Adrenal gland (tissue), 12 donors: Measurements from ENCODE around the gene NCKAP5. TPM values are rescaled to one million over a fixed set of nuclear protein-coding genes. Genes with fewer than 3 reads are reported as not detected.

Source experiments
- DNase-seq, 7 donors: peaks; one replicate each; pipeline ENCODE4 v3.0.0-alpha.2; 2019 to 2020
- H3K27ac ChIP-seq, 5 donors: fragments of 200-600 bp; sonication (generic) in 4 of 5; 1 replicate in 3 of 5; 2 replicates in 2 of 5; pipeline versions ENCODE4 v1.5.1 to v1.8.0; 2016 to 2020; ENCODE audit warnings: mild to moderate bottlenecking in 1 of 5
- H3K27me3 ChIP-seq: fragments of 200-600 bp; 2 replicates; pipeline ENCODE4 v1.8.0; 2021
- H3K36me3 ChIP-seq, 2 donors: fragments of 200-600 bp; replicated peaks in 1 of 2; 1 replicate in 1 of 2; 2 replicates in 1 of 2; pipeline versions ENCODE4 v1.5.1 to v1.8.0; 2018 to 2022
- H3K4me1 ChIP-seq, 2 donors: fragments of 200-600 bp; replicated peaks in 1 of 2; 1 replicate in 1 of 2; 2 replicates in 1 of 2; pipeline versions ENCODE4 v1.5.1 to v1.8.0; 2018 to 2021
- H3K4me3 ChIP-seq, 4 donors: fragments of 200-600 bp; sonication (generic) in 3 of 4; one replicate each; pipeline ENCODE4 v1.5.1; 2016 to 2018
- H3K9me3 ChIP-seq, 3 donors: fragments of 200-600 bp; sonication (generic) in 1 of 3; replicated peaks in 1 of 3; 1 replicate in 2 of 3; 2 replicates in 1 of 3; pipeline versions ENCODE4 v1.5.1 to v1.8.0; 2016 to 2021
- POLR2A ChIP-seq, 2 donors: fragments of 450-650 bp; IDR thresholded peaks; one replicate each; pipeline ENCODE4 v1.6.1; 2017; ENCODE audit warnings: antibody characterized with exemption in 2 of 2, mild to moderate bottlenecking in 2 of 2, moderate library complexity in 1 of 2
- WGBS, 4 donors: extraction: QIAGEN DNeasy Blood & Tissue Kit in 2 of 4; methylation state at CpG; one replicate each; pipeline versions ENCODE4 v1.1.5 to v1.1.7; 2013 to 2017; 5-methylcytosine and 5-hydroxymethylcytosine counted together
- intact Hi-C, 2 donors: fragments of 100-400 bp; cut with DNase I; formaldehyde crosslinking; loops; one replicate each; pipeline versions ENCODE4 v1.14.1 to v1.15.0; 2022 to 2023
- polyA plus RNA-seq, 3 donors: library from polyadenylated mRNA; stranded (reverse); fragments of 200-250 nt in 2 of 3; fragments of 350-450 nt in 1 of 3; fragmentation: Illumina TruSeq in 1 of 3; extraction: RNeasy Lipid Tissue Mini Kit (QIAGEN cat#74804) in 1 of 3; gene quantifications; one replicate each; pipeline ENCODE4 v1.2.3, GENCODE V29; 2013 to 2014
- total RNA-seq, 9 donors: library from RNA; depleted of rRNA in 4 of 9; stranded (reverse); fragments of >200 nt in 4 of 9; fragments of 120-200 nt in 1 of 9; fragmentation: NEBNext Ultra II Directional in 1 of 9; extraction: Animal tissue kit (Norgen Biotek cat#: 25700) in 1 of 9; gene quantifications; one replicate each; pipeline versions ENCODE4 v1.1.0 to v1.2.4, GENCODE V29; 2013 to 2023
- TF ChIP-seq, protein P1 (sequence below), 6 experiments: fragments of 450-650 bp in 4 of 6; fragments of 200-600 bp in 2 of 6; sonication (generic) in 1 of 6; IDR thresholded peaks; 1 replicate in 5 of 6; 2 replicates in 1 of 6; pipeline versions ENCODE4 v1.5.1 to v1.8.0; 2016 to 2021; ENCODE audit warnings: antibody characterized with exemption in 6 of 6, mild to moderate bottlenecking in 2 of 6, moderate library complexity in 1 of 6
- donor health status: healthy with polysubstance abuse.
- donor health status: Bipolar disorder and iron deficiency.
- donor health status: DM: yes; HTN: yes; CAD: no.
- donor health status: DM: no; HTN: no; CAD: no.
- donor health status: DM: no; HTN: no; CAD: no.
- donor health status: DM: yes; HTN: yes; CAD: no.

NCKAP5 gene
- total and polyA plus RNA-seq, 12 donors, result 0.06 to 3.1 (median 1.1) TPM

DNA sequence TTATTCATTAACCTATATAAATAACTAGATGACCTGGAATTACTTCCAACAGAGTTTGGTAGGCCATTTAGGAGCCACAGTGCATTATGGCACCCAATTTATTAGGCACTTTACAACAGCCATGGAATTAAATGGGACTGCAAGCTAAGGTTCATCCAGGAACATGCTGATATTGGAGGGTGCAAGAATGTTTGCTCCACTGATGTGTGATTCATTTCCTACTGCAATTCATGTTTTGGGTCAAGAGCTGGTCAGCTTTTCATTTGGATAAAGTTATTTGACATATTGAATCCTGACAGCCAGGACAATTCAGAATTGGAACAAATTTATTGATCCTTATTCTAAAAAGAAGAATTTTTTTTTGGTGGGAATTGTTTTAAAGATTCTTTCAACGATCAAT, 886.5 kb downstream of the NCKAP5 start:
- intact Hi-C loops, result no loop called here
- WGBS, 4 donors, result 71 to 92% (median 83%) methylated on average over 1 of the region's 1 CpG
- TF ChIP-seq POLR2A (IDR thresholded peaks at IDR 0.05), result no peak
- TF ChIP-seq, protein P1, sequence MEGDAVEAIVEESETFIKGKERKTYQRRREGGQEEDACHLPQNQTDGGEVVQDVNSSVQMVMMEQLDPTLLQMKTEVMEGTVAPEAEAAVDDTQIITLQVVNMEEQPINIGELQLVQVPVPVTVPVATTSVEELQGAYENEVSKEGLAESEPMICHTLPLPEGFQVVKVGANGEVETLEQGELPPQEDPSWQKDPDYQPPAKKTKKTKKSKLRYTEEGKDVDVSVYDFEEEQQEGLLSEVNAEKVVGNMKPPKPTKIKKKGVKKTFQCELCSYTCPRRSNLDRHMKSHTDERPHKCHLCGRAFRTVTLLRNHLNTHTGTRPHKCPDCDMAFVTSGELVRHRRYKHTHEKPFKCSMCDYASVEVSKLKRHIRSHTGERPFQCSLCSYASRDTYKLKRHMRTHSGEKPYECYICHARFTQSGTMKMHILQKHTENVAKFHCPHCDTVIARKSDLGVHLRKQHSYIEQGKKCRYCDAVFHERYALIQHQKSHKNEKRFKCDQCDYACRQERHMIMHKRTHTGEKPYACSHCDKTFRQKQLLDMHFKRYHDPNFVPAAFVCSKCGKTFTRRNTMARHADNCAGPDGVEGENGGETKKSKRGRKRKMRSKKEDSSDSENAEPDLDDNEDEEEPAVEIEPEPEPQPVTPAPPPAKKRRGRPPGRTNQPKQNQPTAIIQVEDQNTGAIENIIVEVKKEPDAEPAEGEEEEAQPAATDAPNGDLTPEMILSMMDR (IDR thresholded peaks at IDR 0.05), result no peak
- no peaks in the 10 kb centered on the region for H3K27me3 ChIP-seq
- H3K9me3 ChIP-seq, result no peaks in the 10 kb centered on the region
- H3K4me1 ChIP-seq, result no peaks in the 10 kb centered on the region
- DNase-seq, result no peak
- H3K4me3 ChIP-seq, result no peak overlapping the region
- no peaks in the 10 kb centered on the region for H3K36me3 ChIP-seq
- no peak overlapping the region for H3K27ac ChIP-seq

DNA sequence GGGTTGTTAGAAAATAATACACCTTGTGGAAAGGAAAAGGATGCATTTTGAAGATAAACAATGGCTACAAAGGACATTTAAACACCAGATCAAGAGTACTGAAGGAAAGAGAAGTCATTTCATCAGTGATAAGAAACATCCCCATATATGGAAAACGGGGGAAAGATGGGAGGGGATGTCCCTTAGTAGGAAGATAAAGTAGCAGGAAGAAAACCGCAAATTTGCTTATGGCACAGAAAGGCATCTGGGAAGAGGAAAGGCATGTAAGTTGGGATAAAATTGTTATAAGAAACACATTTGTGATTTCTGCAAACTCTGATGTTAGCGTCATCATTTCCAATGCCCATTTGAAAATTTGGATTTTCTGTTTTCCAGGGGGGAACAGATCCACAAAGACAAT, 887.7 kb downstream of the NCKAP5 start:
- no peaks in the 10 kb centered on the region for H3K36me3 ChIP-seq
- H3K4me1 ChIP-seq, result no peaks in the 10 kb centered on the region
- H3K27ac ChIP-seq, result no peak overlapping the region
- TF ChIP-seq POLR2A (IDR thresholded peaks at IDR 0.05), result no peak
- TF ChIP-seq, protein P1 (IDR thresholded peaks at IDR 0.05), result no peak
- no peak overlapping the region for H3K4me3 ChIP-seq
- intact Hi-C loops, result no loop called here
- H3K9me3 ChIP-seq, result no peaks in the 10 kb centered on the region
- 59 to 78% (median 71%) methylated on average over 3 of the region's 3 CpGs for WGBS, 4 donors
- no peak for DNase-seq
- H3K27me3 ChIP-seq, result no peaks in the 10 kb centered on the region

DNA sequence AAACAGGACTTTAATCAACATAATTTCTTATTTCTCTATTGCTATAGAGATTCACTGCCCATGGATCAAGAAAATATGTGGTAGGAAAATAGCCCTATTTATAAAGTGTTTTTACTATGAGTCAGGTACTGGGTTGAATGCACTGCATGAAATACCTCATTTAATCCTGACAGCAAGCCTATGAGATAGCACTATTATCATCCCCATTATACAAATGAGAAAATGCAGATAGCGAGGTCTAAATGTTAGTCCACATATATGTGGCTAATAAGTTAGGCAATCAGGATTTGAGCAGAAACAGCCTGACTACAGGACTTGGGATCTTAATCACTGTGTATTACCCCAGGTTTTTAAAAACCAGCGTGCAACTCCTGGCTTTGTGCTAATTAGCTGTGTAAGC, 889.8 kb downstream of the NCKAP5 start:
- Histone ChIP-seq H3K9me3 (no peaks in the 10 kb centered on the region), H3K27me3 (no peaks in the 10 kb centered on the region), H3K4me1 (no peaks in the 10 kb centered on the region), H3K4me3 (no peak overlapping the region), H3K36me3 (no peaks in the 10 kb centered on the region), H3K27ac (no peak overlapping the region)
- TF ChIP-seq, protein P1 (IDR thresholded peaks at IDR 0.05), result no peak
- no peak for TF ChIP-seq POLR2A (IDR thresholded peaks at IDR 0.05)
- intact Hi-C loops, result no loop called here
- 86 to 88% (median 88%) methylated on average over 2 of the region's 2 CpGs for WGBS, 4 donors
- no peak for DNase-seq

DNA sequence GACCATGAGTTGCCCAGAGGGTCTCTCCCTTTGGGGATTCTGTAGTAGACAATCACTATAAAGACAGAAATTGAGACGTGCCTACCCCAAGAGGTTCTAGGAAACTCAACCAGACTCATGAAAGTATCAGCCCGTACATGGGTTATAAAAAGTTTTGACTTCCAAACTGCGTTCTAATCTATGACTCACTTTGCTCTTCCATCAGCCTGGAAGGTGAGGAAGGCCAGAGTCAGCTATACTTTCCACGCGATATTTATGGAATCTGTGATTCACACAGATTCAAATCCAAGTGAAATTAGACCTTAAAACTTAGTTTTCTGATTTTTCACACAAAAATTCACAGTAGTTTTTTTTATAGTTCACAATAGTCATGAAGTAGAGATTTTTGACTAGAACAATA, 890.6 kb downstream of the NCKAP5 start:
- no peak overlapping the region for H3K27ac ChIP-seq
- H3K27me3 ChIP-seq, result no peaks in the 10 kb centered on the region
- 77 to 86% (median 82%) methylated on average over 5 of the region's 5 CpGs for WGBS, 4 donors
- H3K4me3 ChIP-seq, result no peak overlapping the region
- no peaks in the 10 kb centered on the region for H3K9me3 ChIP-seq
- no peak for TF ChIP-seq POLR2A (IDR thresholded peaks at IDR 0.05)
- TF ChIP-seq, protein P1 (IDR thresholded peaks at IDR 0.05), result no peak
- no peaks in the 10 kb centered on the region for H3K4me1 ChIP-seq
- intact Hi-C loops, result no loop called here
- no peak for DNase-seq
- H3K36me3 ChIP-seq, result no peaks in the 10 kb centered on the region
